Measurements from ENCODE around the gene HAO2.
"Not testable (repeated sequence)": the region's sequence is repeated elsewhere in the genome, so short reads cannot be mapped to it uniquely, and the experiment has no call there.

Gene HAO2

DNA sequence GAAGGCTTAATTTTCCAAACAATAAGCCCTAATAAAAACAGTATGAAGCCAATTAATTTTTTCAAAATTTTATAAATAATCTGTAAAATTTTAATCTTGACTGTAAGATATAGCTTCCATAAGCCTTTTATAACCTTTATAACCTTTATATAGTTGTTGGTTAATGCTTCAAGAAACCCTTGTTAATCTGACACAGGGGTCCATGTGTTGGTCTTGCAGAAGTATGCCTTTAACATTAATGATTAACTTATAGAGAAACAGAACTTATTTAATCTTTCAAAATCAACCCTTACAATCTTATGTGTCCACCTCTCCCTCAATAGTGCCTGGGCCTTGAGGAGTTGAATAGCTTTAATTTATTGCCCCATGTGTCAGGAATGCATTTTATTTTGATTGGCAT is 23.2 kb upstream of the HAO2 start:
- DNase-seq (ENCODE audit: low read depth) = no peak

DNA sequence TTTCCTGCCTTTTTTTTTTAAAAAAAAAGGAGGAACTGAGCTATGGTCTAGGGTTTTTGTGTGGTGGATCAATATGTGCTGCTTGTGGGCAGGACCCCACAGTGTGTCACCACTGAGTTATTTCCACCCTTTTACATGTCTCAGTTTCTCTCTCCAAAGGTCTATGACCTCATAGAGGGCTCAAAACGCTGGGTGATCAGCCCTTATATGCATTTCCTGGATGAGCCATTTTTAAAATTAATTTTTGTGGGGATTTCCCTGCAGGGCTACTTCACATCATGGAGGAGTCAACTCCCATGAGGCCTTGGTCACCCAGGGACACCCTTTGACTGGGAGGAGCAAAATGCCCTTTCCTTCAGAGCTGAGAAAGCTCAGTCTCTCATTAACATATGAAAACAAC is 20.7 kb upstream of the HAO2 start:
- DNase-seq (ENCODE audit: low read depth) = no peak

DNA sequence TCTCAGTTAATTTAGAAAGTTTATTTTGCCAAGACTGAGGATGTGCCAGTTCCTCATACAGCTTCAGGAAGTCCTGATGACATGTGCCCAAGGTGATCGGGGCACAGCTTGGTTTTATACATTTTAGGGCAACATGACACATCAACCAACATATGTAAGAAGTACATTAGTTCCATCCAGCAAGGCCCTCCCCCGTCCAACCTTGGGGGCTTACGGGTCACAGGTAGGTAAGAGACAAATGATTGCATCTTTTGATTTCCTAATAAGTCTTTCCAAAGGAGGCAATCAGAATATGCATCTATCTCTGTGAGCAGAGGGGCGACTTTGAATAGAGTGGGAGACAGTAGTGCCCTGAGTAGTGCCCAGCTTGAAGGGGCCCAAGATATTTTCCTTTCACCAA is 19.6 kb upstream of the HAO2 start:
- no peak for DNase-seq (ENCODE audit: low read depth)

DNA sequence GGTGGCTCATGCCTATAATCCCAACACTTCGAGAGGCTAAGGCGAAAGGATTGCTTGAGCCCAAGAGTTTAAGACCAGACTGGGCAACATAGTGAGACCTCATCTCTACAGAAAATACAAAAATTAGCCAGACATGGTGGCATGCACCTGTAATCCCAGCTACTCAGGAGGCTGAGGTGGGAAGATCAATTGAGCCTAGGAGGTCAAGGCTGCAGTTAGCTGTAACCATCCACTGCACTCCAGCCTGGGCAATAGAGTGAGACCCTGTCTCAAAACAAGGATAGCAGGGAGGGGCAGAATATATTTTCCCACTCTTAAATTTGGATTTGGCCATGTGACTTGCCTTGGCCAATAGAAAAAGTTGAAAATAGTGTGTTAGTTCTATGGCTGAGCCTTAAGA is 17.7 kb upstream of the HAO2 start:
- not testable (repeated sequence) for DNase-seq (ENCODE audit: low read depth)

DNA sequence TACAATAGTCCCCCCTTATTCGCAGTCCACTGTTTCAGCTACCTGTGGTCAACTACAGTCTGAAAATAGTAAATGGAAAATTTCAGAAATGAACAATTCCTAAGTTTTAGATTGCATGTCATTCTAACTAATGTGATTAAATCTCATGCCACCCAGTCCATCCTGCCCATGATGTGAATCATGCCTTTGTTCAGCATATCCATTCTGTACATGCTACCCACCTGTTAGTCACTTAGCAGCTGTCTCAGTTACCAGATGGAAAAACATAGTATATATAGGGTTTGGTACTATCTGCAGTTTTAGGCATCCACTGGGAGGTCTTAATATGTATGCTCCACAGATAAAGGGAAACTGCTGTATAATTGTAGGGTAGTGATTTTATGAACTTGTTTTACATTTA is 16.6 kb upstream of the HAO2 start:
- no peak for DNase-seq (ENCODE audit: low read depth)

DNA sequence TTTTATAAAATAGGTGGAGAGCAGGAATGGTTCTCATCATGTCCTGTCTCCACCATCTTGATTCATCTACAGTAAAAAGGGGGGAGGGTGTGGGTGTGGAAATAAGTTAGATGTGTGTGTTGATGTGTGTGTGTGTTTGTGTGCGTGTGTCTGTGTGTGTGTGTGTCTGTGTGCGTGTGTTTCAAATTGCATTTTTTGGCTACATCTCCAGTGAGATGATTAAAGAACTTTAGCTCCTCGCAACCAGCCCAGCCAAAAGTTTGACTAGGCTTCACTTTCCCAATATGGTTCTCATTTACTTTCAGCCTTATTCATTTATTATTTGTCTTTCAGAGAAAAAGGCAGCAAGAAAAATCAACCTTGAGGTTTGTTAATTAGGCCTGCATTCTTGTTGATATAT is 14.7 kb upstream of the HAO2 start:
- no peak for DNase-seq (ENCODE audit: low read depth)

DNA sequence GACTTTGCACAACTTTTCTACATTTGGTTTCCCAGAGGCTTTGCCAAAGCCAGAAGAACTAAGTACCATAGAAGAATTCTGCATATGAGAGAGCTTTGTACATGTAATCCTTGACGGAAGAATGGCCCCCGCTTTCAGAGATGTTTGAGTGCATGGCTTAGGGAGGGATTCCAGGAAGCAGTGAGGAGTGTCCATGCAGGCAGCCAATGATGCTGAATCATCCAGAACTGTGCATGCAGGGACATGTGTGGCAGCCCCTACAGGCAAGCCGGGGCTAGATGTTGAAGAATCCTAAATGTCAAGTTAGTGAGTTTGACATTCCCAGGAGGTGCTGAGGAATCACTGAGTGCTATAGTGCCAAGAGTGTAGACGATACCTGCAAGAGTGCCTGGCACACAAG is 9.9 kb upstream of the HAO2 start:
- no peak for DNase-seq (ENCODE audit: low read depth)

DNA sequence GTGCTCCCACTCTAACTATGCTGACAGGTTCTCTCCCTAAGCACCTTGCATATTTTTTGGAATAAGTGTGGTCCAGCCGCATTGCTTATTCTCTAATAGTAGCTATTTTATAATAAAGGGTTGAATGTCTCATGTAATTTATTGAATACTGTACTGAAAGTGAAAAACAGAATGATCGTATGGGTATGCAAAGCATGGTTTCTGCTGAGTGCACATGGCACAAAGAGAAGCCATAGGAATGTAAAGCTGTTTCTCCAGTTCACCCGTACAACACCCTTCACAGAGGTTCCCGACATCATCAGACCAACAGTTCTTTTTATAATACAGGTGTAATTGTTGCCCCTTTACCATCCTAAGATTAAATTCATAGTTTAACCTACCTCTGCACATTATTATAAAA is 8.9 kb upstream of the HAO2 start:
- no peak for DNase-seq (ENCODE audit: low read depth)

DNA sequence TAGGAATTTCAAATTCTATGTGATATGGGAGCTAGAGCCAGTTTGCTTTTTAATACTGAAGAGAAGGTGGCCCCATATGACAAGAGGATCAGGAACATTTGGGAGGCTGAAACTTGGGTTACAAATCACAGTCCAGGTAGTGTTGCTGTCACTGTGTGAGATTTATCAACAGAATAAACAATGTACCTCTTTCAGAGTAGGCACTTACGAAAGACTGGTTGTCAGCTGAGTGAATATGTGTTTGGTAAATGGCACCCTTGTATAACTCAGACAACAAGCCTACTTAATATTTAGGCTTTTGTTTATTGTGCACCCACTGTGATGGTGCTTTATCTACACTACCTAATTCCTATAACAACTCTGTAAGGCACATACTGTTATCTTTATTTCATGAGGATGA is 7.4 kb upstream of the HAO2 start:
- DNase-seq (ENCODE audit: low read depth) = no peak

DNA sequence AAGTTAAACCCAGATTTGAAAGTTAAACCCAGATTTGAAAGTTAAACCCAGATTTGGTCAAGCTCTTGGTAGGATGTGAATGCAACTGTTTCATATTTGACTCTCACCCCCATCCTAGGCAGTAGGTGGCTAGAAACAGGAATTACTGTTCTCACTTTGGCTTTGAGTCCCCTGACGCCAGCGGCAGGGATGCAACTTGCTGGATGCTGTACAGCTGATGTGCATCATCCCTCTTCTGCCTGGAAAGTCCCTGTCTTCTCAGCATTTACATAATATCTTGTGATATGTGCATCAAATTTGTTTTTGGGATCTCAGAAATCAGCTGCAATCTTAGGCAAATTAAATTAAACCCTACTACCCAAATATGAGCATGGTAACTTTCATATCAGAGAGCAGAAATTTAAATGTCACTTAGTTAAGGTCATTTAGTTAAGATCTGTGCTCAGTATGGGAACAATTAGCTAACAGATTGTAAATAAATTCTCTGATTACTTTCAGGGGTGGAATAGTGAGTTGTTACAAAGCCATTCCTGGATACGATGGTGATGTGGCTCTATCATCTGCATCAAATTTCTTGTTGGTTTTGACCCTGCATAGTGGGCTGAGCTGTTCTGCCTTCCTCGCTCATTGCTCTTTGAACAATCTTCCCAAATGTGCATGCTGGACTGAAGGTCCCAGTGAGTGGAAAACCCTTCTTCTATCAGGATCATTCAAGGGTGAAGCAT is 6.8 kb upstream of the HAO2 start:
- no peak for DNase-seq (ENCODE audit: low read depth)

DNA sequence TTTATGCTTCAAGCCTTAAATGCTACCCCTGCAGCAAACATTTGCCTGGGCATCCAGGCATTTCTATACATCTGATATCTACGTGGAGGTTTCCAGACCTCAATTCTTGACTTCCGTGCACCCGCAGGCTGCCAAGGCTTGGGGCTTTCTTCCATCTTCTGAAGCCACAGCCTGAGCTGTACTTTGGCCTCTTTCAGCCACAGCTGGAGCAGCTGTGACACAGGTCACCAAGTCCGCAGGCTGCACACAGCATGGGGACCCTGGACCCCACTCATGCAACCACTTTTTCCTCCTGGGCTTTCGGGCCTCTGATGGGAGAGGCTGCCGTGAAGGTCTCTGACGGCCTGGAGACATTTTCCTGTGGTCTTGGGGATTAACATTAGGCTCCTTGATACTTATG is 5.4 kb upstream of the HAO2 start:
- no peak for DNase-seq (ENCODE audit: low read depth)

DNA sequence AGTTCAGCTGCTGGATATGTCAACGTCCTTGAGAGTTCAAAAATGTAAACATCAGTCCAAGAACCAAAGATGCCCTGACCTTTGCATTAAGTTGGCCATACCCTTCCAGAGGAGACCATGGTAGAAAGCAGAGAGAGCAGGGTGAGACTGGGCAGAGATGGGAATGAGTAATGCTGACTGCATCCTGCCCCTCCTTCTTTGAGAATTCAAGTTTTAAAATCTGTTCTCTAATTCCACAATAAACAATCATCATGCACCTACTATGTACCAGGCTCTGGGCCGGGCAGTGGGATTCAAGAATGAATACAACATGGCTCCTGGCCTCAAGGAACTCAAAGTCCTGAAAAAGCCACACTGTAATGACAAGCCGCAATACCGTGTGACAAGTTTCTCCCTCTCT is 3.9 kb upstream of the HAO2 start:
- DNase-seq (ENCODE audit: low read depth) = no peak

DNA sequence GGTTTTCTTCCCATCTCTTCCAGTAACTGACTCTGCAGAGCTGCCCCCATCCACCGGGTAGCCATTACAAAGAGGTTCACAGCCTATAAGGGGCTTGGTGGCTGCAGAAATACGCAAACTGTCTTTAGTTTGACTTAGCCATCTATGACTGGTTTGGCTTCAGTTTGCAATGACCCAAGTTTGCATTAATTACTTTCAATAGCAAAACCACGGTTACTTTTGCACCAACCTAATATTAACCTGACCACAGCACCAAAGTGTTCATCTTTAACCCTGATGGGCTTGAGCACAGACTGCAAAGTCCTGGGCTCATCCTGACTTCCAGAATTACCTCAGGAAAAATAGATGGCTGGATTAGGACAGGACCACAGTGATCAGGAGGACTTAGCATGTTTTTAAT is 2.2 kb upstream of the HAO2 start:
- no peak for DNase-seq (ENCODE audit: low read depth)

DNA sequence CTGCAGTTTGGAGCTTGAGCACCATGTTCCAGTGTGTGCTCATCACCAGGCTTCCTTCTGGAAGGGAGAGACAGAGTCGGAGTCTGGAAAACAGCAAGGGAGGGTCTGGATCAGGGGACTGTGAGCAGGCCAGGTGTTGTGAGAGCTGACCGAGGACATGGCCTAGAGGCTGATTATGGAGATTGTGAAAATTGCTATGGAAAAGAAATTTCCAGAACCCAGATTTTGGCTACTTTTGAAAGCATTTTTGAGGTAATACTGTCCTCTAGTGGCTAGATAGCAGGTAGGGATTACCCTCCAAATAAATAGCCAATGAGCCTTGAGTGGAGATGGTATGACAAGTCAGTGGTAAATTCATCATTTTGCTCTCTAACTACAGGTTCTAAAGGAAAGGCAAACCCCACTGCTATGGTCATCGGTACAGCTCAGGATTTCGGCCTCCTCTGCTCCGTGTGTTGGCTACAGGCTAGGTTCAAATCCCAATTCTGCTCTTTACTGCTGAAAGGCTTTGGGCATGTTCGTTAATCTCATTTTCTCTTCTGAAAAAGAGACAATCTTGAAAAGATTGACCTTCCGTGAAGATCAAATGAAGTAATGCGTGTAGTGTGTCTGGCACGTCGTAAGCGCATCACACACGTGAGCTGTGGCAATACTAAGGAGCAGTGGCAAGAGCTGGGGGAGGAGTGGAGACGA is 1.0 kb upstream of the HAO2 start:
- peak; percentile 41 for DNase-seq (ENCODE audit: low read depth)

DNA sequence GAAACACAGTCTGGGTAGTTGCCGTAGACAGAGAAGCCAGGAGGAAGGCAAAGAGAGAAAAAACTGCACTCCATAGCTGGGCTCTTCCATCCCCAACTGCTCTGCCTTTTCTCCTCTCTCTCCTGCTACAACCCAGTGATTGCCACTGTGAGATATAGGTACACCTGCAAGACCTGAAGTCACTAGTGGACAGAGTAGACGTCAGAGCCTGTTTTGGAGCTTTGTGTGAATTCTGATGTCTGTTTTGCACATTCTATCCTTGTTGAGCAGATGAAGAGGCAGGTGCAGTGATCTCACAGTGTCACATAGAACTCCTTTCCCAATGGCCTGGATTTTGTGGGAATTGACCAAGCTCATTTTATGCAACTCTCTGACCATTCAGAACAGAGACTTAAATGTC is 2.2 kb downstream of the HAO2 start:
- no peak for DNase-seq (ENCODE audit: low read depth)

DNA sequence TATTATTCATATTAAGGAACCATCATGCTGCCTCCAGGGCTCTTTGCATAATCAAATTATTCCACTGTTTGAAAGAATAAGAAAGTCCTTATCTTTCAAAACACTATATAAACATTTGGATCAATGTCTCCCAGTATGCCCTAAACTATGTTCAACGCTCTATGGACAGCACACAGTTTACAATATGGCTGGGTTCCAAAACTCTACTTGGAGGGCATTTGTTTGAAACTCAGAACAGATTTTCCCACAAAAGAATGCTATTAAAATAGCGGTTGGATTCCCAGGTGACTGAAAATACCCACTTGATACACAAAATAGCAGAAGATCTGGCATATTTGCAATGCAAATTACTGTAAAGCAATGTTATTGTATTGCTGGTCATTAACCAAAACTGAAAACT is 3.2 kb downstream of the HAO2 start:
- no peak for DNase-seq (ENCODE audit: low read depth)

DNA sequence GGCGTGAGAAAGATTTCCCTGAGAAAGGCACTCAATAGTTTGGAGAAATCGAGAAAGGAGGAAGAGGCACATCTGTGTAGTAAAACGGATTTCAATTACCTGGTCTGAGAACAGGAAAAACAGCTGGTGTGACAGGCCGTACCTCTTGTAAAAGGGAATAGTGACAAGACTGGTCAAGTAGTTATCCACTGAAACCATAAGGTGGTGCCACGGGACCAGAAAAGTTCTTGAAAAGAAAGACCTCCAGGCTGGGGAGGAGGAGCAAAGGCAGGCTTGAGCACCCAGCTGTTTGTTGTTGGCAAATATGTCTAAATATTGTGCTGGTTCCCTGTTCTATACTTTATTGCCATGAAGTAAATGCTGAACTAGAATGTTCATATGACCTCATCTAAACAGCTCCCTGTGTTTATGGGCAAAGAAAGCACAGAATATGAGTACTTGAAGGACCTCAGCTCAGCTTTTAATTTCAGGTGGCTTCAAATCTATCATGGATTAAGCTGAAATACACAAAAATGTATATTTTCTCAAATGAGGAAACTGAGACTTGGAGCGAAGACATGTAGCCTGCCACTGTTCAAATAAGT is 4.0 kb downstream of the HAO2 start:
- DNase-seq (ENCODE audit: low read depth) = peak; percentile 31

DNA sequence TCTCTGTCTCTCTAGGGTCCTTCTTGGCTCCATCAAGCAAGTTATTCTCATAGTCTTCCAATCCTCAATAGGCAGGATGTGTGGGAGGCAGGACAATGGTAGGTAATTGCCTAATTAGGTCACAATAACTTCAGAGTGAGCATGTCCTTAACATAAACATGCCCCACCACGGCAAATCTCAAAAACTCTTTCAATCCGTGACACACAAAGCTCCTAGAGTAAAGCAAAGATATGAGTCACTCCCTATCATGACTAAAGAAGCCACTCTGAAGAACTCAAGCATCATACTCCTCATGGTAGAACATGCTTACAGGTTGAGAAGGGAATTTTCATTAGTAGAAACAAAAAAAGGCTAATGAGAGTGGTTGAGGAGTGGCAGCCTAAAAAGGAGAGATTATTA is 4.9 kb downstream of the HAO2 start:
- DNase-seq (ENCODE audit: low read depth) = peak; percentile 9

DNA sequence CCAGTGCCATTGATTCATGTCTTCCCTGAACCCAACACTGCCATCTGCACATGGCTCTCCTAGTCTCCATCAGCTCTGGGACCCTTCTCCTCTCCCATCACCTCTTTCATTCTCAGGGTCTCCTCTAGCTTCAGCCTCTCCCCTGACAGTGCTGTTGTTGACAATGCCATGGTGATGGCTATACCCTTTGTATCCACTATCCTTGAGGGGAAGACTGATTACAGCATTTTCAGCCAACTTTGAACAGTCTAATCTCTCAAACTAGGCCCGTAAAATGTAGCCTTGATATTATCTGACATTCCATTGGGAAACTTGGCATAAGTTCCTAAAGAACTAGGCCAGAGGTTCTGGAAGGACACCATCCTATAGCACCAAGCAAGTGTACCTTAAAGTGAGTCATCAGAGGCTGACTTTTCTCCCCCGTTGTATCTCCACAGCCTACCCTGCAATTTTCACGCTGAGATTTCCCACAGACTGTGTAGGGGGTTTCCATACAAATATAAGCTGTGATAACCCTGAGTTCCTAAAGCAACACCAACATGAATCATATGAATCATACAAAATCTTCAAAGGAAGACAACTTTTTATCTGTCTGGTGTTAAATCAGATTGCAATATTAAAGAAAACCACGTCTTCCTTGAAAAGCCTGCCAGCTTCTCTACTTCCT is 5.8 kb downstream of the HAO2 start:
- no peak for DNase-seq (ENCODE audit: low read depth)

DNA sequence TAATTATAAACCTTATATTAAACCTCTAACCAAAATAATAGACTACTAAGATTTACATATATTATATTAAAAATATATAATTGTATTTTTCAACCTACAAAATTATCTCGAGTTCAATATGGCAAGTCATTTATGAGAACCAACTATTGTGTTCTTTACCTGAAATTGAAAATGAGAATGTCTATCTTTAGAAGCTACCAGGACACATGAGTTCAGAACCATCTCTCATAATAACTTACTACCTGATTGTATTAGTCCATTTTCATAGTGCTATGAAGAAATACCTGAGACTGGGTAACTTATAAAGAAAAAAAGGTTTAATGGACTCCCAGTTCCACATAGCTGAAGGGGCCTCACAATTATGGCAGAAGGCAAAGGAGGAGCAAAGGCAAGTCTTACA is 6.8 kb downstream of the HAO2 start:
- DNase-seq (ENCODE audit: low read depth) = no peak

DNA sequence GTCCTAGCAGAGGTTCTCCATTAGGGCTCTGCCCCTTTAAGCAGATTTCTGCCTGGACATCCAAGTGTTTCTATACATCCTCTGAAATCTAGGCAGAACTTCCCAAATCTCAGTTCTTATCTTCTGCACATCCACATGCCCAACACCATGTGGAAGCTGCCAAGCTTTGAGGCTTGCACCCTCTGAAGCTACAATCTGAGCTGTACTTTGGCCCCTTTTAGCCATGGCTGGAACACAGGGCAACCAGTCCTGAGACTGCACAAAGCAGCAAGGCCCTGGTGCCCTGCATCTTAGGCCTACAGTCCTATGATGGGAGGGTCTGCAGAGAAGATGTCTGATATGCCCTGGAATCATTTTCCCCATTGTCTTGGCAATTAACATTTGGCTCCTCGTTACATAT is 8.0 kb downstream of the HAO2 start:
- DNase-seq (ENCODE audit: low read depth) = no peak

DNA sequence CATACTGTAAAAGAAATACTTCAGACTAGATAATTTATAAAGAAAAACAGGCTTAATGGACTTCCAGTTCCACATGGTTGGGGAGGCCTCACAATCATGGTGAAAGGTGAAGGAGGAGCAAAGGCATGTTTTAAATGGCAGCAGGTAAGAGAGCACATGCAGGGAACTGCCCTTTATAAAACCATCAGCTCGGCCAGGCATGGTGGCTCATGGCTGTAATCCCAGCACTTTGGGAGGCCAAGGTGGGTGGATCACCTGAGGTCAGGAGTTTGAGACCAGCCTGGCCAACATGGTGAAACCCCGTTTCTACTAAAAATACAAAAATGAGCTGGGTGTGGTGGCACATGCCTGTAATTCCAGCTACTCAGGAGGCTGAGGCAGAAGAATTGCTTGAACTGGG is 9.0 kb downstream of the HAO2 start:
- DNase-seq (ENCODE audit: low read depth) = not testable (repeated sequence)

DNA sequence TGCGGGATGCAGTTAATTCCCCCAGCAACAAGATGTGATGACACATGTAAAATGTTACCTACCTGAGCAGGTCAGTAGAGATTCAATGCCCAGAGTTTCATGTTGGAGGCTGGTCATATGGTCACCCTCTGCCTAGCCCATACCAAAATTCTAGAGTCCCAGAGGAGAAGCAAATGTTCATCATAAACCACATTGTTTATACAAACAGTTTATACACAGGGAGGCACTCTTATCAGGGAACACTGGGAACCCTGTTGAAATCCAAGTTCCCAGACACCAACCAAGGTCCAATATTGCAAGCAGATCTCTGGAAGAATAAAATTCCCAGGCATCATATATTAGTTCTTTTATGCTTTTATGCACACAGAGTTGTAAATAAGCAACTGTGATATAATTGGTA is 10.5 kb downstream of the HAO2 start:
- no peak for DNase-seq (ENCODE audit: low read depth)

All from stromal cell of bone marrow (primary cell).